Measurements from ENCODE around the gene PTGFRN. TPM values are rescaled to one million over a fixed set of nuclear protein-coding genes. Genes with fewer than 3 reads are reported as not detected.

Gene PTGFRN
- total and polyA plus RNA-seq, 2 of the 13 experiments (the other 11 are each of a cell fraction or from before 2014, with no cell fraction given) = 3.3 to 11.3 TPM

DNA sequence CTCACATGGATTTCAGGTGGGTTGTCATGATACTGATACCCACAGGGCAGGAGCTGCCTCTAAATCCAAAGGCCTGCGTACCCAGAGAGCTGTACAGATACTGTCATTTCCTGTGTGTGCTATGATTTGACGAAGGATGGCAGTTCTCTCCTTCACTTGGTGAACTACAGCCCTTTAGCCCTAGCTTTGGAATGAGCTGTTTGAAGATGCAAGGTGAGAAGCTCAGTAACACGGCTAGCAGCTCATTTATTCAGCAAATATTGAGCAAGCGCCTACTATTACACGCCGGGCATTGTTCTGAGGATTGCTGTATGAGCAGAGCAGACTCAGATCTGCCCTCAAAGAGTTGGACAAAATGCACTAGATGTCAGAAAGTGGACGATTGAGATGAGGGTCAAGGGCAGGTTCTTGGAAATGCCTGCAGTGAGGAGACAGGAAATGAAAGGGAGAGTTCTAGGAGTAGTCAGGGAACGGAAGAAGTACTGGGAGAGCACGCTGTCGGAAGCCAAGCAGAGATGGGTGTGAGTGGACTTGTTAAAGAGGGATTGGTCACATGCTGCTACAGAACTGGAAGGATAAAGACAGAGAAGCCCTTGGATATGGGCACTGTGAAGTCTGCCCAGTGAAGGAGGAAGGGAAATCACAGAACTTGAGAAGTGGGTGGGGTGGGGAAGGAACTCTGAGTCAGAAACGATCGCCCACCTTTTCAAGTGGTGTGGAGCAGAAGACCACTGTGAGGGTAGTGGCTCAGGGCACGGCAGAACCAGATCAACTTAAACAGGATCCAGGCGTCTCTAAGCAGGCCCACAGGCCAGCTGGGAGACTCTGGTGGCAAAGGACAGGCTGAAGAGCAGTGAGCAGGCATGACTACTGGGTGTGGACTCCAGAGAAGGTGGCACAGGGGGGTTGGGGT, 7.1 kb downstream of the PTGFRN start (continued):
- TF ChIP-seq SIX1 (CRISPR knock-in tag; IDR thresholded peaks at IDR 0.05; ENCODE audit: borderline replicate concordance) (peak; percentile 48; the same call in 1 of the 2 replicates), CEBPB (IDR thresholded peaks at IDR 0.05; ENCODE audit: borderline replicate concordance, low read depth, low read length) (peak; percentile 64; the same call in 1 of the 2 replicates), HOXA3 (CRISPR knock-in tag; IDR thresholded peaks at IDR 0.05) (0 out of 2 replicates have a peak, but pooled peaks have one; percentile 20), ZNF761 (CRISPR knock-in tag; conservative IDR thresholded peaks at IDR 0.05) (no peak), GMEB1 (CRISPR knock-in tag; IDR thresholded peaks at IDR 0.05; ENCODE audit: borderline replicate concordance) (no peak), REPIN1 (CRISPR knock-in tag; IDR thresholded peaks at IDR 0.05; ENCODE audit: borderline replicate concordance, low read depth) (no peak), HNF4A (CRISPR knock-in tag; IDR thresholded peaks at IDR 0.05) (peak; percentile 49), RARA (CRISPR knock-in tag; IDR thresholded peaks at IDR 0.05) (peak; percentile 74), TBX2 (CRISPR knock-in tag; IDR thresholded peaks at IDR 0.05; ENCODE audit: borderline replicate concordance) (peak; percentile 71)
- TF ChIP-seq, protein P1, sequence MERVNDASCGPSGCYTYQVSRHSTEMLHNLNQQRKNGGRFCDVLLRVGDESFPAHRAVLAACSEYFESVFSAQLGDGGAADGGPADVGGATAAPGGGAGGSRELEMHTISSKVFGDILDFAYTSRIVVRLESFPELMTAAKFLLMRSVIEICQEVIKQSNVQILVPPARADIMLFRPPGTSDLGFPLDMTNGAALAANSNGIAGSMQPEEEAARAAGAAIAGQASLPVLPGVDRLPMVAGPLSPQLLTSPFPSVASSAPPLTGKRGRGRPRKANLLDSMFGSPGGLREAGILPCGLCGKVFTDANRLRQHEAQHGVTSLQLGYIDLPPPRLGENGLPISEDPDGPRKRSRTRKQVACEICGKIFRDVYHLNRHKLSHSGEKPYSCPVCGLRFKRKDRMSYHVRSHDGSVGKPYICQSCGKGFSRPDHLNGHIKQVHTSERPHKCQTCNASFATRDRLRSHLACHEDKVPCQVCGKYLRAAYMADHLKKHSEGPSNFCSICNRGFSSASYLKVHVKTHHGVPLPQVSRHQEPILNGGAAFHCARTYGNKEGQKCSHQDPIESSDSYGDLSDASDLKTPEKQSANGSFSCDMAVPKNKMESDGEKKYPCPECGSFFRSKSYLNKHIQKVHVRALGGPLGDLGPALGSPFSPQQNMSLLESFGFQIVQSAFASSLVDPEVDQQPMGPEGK (CRISPR knock-in tag; IDR thresholded peaks at IDR 0.05) = no peak

Measured in HepG2 (cell line).